Peyer's patch (tissue), 4 donors: Measurements from ENCODE around the gene RBM18.

Source experiments
- POLR2A ChIP-seq, 2 donors: fragments of 450-650 bp; IDR thresholded peaks; one replicate each; pipeline ENCODE4 v1.5.1; 2017; ENCODE audit warnings: antibody characterized with exemption in 2 of 2, mild to moderate bottlenecking in 2 of 2, moderate library complexity in 2 of 2
- TF ChIP-seq, protein P1 (sequence below), 6 experiments: fragments of 450-650 bp in 4 of 6; fragments of 200-600 bp in 2 of 6; sonication (generic) in 1 of 6; IDR thresholded peaks; one replicate each; pipeline ENCODE4 v1.5.1; 2017 to 2019; ENCODE audit warnings: antibody characterized with exemption in 6 of 6, mild to moderate bottlenecking in 3 of 6, moderate library complexity in 1 of 6

DNA sequence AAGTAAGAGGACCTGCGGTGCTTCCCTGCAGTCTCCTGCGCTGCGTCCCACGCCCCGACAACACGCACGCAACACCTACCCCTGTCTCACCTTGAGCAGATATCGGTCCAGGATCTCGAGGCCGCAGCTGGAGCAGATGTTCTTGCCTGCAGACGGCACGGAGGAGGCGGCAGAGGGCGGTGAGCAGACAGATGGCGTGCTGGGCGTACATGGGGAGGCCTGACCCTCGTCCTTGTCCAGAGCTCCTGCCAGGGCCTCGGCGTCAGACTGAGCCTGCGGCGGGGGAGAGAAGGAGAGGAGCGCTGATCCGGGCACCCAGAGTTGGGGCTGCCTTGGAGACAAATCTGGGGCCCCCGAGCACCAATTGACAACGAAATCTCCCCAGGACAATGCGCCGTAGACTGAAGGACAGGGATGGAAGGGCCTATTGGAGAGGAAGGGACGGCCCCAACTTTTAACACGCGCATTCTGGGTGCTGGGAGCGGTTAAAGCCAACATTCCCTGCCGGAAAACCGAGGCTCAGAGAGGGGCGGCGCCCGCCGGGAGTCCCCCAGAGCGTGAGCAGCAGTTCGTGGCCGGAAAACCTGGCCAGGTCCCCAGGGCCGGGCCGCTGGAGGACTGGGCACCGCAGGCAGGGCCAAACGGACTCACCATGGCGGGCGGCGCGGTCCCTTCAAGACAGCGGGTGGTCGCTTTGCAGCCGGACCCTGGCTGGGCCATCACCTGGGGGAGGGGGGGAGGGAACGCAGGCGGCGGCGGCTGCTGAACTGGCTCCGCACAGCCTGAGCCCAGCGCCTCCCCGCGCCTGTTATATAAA, 37.7 kb downstream of the RBM18 start:
- TF ChIP-seq, protein P1, sequence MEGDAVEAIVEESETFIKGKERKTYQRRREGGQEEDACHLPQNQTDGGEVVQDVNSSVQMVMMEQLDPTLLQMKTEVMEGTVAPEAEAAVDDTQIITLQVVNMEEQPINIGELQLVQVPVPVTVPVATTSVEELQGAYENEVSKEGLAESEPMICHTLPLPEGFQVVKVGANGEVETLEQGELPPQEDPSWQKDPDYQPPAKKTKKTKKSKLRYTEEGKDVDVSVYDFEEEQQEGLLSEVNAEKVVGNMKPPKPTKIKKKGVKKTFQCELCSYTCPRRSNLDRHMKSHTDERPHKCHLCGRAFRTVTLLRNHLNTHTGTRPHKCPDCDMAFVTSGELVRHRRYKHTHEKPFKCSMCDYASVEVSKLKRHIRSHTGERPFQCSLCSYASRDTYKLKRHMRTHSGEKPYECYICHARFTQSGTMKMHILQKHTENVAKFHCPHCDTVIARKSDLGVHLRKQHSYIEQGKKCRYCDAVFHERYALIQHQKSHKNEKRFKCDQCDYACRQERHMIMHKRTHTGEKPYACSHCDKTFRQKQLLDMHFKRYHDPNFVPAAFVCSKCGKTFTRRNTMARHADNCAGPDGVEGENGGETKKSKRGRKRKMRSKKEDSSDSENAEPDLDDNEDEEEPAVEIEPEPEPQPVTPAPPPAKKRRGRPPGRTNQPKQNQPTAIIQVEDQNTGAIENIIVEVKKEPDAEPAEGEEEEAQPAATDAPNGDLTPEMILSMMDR (IDR thresholded peaks at IDR 0.05): no peak
- no peak for TF ChIP-seq POLR2A (IDR thresholded peaks at IDR 0.05)
